Hepatocyte (in vitro differentiated cells): ENCODE results near the gene RXFP4.
"Not testable (repeated sequence)": the region's sequence is repeated elsewhere in the genome, so short reads cannot be mapped to it uniquely, and the experiment has no call there.

Experiments used
- EZH2 ChIP-seq: fragments of 200-600 bp; sonication (generic); IDR thresholded peaks from 2 replicates; pipeline ENCODE4 v1.6.1; 2016; ENCODE audit warnings: antibody characterized with exemption, mild to moderate bottlenecking, borderline replicate concordance
- EZH2phosphoT487 ChIP-seq: fragments of 200-600 bp; sonication (generic); IDR thresholded peaks from one replicate; pipeline ENCODE4 v1.6.1; 2018; ENCODE audit warnings: antibody characterized with exemption, mild to moderate bottlenecking, low read depth, moderate library complexity; ENCODE audit not compliant: unreplicated experiment, severe bottlenecking
- TF ChIP-seq, protein P1 (sequence below): fragments of 200-600 bp; sonication (generic); IDR thresholded peaks from 2 replicates; pipeline ENCODE4 v1.5.1; 2016; ENCODE audit warnings: antibody characterized with exemption, mild to moderate bottlenecking; ENCODE audit not compliant: poor library complexity

GRCh38 chr1:155984903-155985645 lies 43.6 kb downstream of the RXFP4 start:
- TF ChIP-seq, protein P1, sequence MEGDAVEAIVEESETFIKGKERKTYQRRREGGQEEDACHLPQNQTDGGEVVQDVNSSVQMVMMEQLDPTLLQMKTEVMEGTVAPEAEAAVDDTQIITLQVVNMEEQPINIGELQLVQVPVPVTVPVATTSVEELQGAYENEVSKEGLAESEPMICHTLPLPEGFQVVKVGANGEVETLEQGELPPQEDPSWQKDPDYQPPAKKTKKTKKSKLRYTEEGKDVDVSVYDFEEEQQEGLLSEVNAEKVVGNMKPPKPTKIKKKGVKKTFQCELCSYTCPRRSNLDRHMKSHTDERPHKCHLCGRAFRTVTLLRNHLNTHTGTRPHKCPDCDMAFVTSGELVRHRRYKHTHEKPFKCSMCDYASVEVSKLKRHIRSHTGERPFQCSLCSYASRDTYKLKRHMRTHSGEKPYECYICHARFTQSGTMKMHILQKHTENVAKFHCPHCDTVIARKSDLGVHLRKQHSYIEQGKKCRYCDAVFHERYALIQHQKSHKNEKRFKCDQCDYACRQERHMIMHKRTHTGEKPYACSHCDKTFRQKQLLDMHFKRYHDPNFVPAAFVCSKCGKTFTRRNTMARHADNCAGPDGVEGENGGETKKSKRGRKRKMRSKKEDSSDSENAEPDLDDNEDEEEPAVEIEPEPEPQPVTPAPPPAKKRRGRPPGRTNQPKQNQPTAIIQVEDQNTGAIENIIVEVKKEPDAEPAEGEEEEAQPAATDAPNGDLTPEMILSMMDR, result not testable (repeated sequence)
- TF ChIP-seq EZH2phosphoT487, EZH2: not testable (repeated sequence)
